Endothelial cell of umbilical vein (primary cell): ENCODE measurements around the gene PHLPP1. TPM values are rescaled to one million over a fixed set of nuclear protein-coding genes. Genes with fewer than 3 reads are reported as not detected.

ENCODE experiments used
- BruUV-seq: library from RNA; stranded (reverse); fragments of 400-500 nt; replicated peaks from 2 replicates; lab custom pipeline; 2021; lab: Mats Ljungman, UMichigan
- CTCF ChIA-PET: fragments of 300-600, 350-600 bp; sonication (Branson Sonifier 250); formaldehyde crosslinking; loops from one replicate; lab custom pipeline; 2021; ENCODE audit warnings: antibody characterized with exemption, inconsistent platforms; lab: Charles Lee
- POLR2A ChIA-PET: fragments of 300-600, 350-600 bp; sonication (Branson Sonifier 250); formaldehyde crosslinking; loops from one replicate; lab custom pipeline; 2021; ENCODE audit warnings: antibody characterized with exemption, inconsistent platforms; lab: Charles Lee
- DNase-seq: peaks from one replicate; pipeline ENCODE4 v3.0.0-alpha.2; 2011; ENCODE audit warnings: low read depth, low spot score
- FAIRE-seq: peaks from 2 replicates; lab custom pipeline; 2011; peaks lifted over from hg19 to GRCh38; lab: Jason Lieb, UNC
- H2AFZ ChIP-seq: 2 replicates; pipeline ENCODE4 v1.6.0; 2012; ENCODE audit warnings: low read depth, low read length, control low read depth, inconsistent platforms
- H3K27ac ChIP-seq: 2 replicates; pipeline ENCODE4 v1.5.1; 2011; ENCODE audit warnings: low read depth, mild to moderate bottlenecking, control low read depth, low read length, moderate library complexity; ENCODE audit not compliant: insufficient read depth
- H3K27me3 ChIP-seq, 2 experiments: 2 replicates each; pipeline versions ENCODE4 v1.6.0 to v1.6.1; 2011; ENCODE audit warnings: low read length in 2 of 2, mixed read lengths in 1 of 2; ENCODE audit not compliant: control insufficient read depth in 2 of 2, insufficient read depth in 2 of 2
- H3K36me3 ChIP-seq, 2 experiments: 2 replicates in 1 of 2; 3 replicates in 1 of 2; pipeline ENCODE4 v1.5.1; 2011; ENCODE audit warnings: low read length in 2 of 2, mild to moderate bottlenecking in 1 of 2, moderate library complexity in 1 of 2; ENCODE audit not compliant: control insufficient read depth in 2 of 2, insufficient read depth in 2 of 2; ENCODE audit errors: extremely low read depth in 1 of 2
- H3K4me1 ChIP-seq: 3 replicates; pipeline ENCODE4 v1.5.1; 2011; ENCODE audit warnings: mild to moderate bottlenecking, low read length; ENCODE audit not compliant: control insufficient read depth, insufficient read depth; ENCODE audit errors: extremely low read depth
- H3K4me2 ChIP-seq: 2 replicates; pipeline ENCODE4 v1.6.1; 2011; ENCODE audit warnings: low read length, control low read depth, mixed read lengths; ENCODE audit not compliant: insufficient read depth
- H3K4me3 ChIP-seq, 3 experiments: fragments of 200-600 bp in 1 of 3; sonication (generic), shearing (Covaris generic) in 1 of 3; replicated peaks in 1 of 3; 2 replicates each; pipeline ENCODE4 v1.5.1; 2011 to 2016; ENCODE audit warnings: control low read depth in 3 of 3, low read length in 3 of 3, mild to moderate bottlenecking in 2 of 3, inconsistent platforms in 1 of 3, low read depth in 1 of 3, moderate library complexity in 1 of 3; ENCODE audit not compliant: insufficient read depth in 1 of 3
- H3K79me2 ChIP-seq: 2 replicates; pipeline ENCODE4 v1.6.0; 2012; ENCODE audit warnings: low read length, inconsistent platforms; ENCODE audit not compliant: control insufficient read depth, insufficient read depth
- H3K9ac ChIP-seq: replicated peaks from 2 replicates; pipeline ENCODE3; 2011; ENCODE audit warnings: low read length, control low read depth; ENCODE audit not compliant: insufficient read depth; ENCODE audit errors: extremely low read depth
- H3K9me1 ChIP-seq: replicated peaks from 3 replicates; pipeline ENCODE4 v1.6.0; 2011; ENCODE audit warnings: mild to moderate bottlenecking, low read length; ENCODE audit not compliant: control insufficient read depth, insufficient read depth; ENCODE audit errors: extremely low read depth
- H3K9me3 ChIP-seq: replicated peaks from 2 replicates; pipeline ENCODE4 v1.5.1; 2012; ENCODE audit warnings: low read length, inconsistent platforms; ENCODE audit not compliant: control insufficient read depth, insufficient read depth
- H4K20me1 ChIP-seq: replicated peaks from 2 replicates; pipeline ENCODE3; 2011; ENCODE audit warnings: mild to moderate bottlenecking, low read length; ENCODE audit not compliant: control insufficient read depth, insufficient read depth; ENCODE audit errors: extremely low read depth
- EZH2 ChIP-seq: IDR thresholded peaks from 2 replicates; pipeline ENCODE4 v1.6.1; 2012; ENCODE audit warnings: borderline replicate concordance, low read depth, mild to moderate bottlenecking, moderate library complexity, low read length, inconsistent platforms; ENCODE audit not compliant: severe bottlenecking
- FOS ChIP-seq: IDR thresholded peaks from 2 replicates; pipeline ENCODE4 v1.6.1; 2011; ENCODE audit warnings: mild to moderate bottlenecking, low read length, moderate library complexity, borderline replicate concordance; ENCODE audit not compliant: insufficient read depth
- GATA2 ChIP-seq: IDR thresholded peaks from 2 replicates; pipeline ENCODE4 v1.7.0; 2011; ENCODE audit warnings: low read depth, mild to moderate bottlenecking, moderate library complexity, mixed read lengths, low read length; ENCODE audit not compliant: insufficient read length, insufficient read depth
- JUN ChIP-seq: IDR thresholded peaks from 2 replicates; pipeline ENCODE4 v1.6.1; 2011; ENCODE audit warnings: borderline replicate concordance, low read depth; ENCODE audit not compliant: insufficient read length, insufficient read depth
- MYC ChIP-seq: IDR thresholded peaks from one replicate; pipeline ENCODE4 v1.6.1; 2011; ENCODE audit warnings: mild to moderate bottlenecking, low read depth, low read length
- POLR2A ChIP-seq: IDR thresholded peaks from 2 replicates; pipeline ENCODE4 v1.6.1; 2012; ENCODE audit warnings: low read depth, mild to moderate bottlenecking, control low read depth, low read length
- POLR2AphosphoS5 ChIP-seq: IDR thresholded peaks from 2 replicates; pipeline ENCODE4 v1.6.1; 2012; ENCODE audit warnings: low read depth, mild to moderate bottlenecking, control low read depth, low read length, moderate library complexity; ENCODE audit not compliant: insufficient read depth
- dilution Hi-C: fragments of 300-500 bp; cut with MboI; formaldehyde crosslinking; loops from one replicate; pipeline ENCODE4 v1.15.0; 2019; ENCODE audit warnings: low sequenced_read_pairs; ENCODE audit not compliant: extremely low pct_ligation_motif_present
- intact Hi-C: fragments of 100-400 bp; cut with micrococcal nuclease; formaldehyde crosslinking; loops from one replicate; pipeline ENCODE4 v1.10.0; 2022
- polyA plus RNA-seq, 4 experiments: library from polyadenylated mRNA; depleted of rRNA in 3 of 4; stranded (reverse) in 3 of 4; unstranded in 1 of 4; fragments of >200 nt; gene quantifications; 2 replicates each; pipeline versions ENCODE4 v1.2.1 to v1.2.3, GENCODE V29; 2011 to 2012; ENCODE audit warnings: missing spikeins in 1 of 4
- total RNA-seq: library from RNA; stranded (reverse); gene quantifications from 2 replicates; pipeline ENCODE4 v1.2.3, GENCODE V29; 2021
- TF ChIP-seq, protein P1 (sequence below), 2 donors: IDR thresholded peaks; 1 replicate in 1 of 2; 2 replicates in 1 of 2; pipeline ENCODE4 v1.5.1; 2011; ENCODE audit warnings: low read length in 2 of 2, mild to moderate bottlenecking in 2 of 2, moderate library complexity in 2 of 2, control low read depth in 1 of 2, inconsistent platforms in 1 of 2, low read depth in 1 of 2; ENCODE audit not compliant: insufficient read depth in 1 of 2; ENCODE audit errors: extremely low read depth in 1 of 2
- TF ChIP-seq, protein P2 (sequence below): IDR thresholded peaks from 2 replicates; pipeline ENCODE4 v1.6.1; 2011; ENCODE audit not compliant: insufficient read depth, insufficient read length

PHLPP1 gene
- total and polyA plus RNA-seq, 2 donors (not counting 3 experiments of a cell fraction or from before 2014, with no cell fraction given): 4.0 to 10.8 TPM

DNA sequence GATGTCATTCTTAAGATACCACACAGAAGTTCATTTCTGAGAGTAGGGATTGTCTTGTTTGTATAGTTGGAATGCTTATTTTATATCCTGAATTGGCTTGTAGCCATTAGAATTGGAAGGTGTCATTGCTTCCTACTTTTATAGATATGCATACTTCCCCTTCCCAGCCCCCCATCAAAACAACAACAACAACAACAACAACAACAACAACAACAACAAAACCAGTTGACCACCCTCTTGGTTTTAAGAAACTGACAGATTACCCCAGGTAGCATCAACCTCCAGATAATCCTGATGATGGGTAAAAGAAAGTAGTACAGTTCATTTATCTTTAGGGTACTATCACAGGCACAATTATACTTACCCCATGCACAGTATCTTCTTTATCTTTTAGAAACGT, 20.0 kb downstream of the PHLPP1 start:
- no peak overlapping the region for H3K4me2 ChIP-seq
- no peaks in the 10 kb centered on the region for H4K20me1 ChIP-seq
- no peak for TF ChIP-seq MYC
- no peaks in the 10 kb centered on the region for H3K27me3 ChIP-seq
- no peaks in the 10 kb centered on the region for H3K9me3 ChIP-seq
- no peaks in the 10 kb centered on the region for H3K9me1 ChIP-seq
- H3K4me1 ChIP-seq: no peaks in the 10 kb centered on the region
- no TSS peak for BruUV-seq
- dilution Hi-C loops: no loop called here
- H3K79me2 ChIP-seq: no peaks in the 10 kb centered on the region
- FAIRE-seq (no peak), DNase-seq (no peak)
- no peak overlapping the region for H3K4me3 ChIP-seq
- ChIA-PET POLR2A (no interaction called here), CTCF (no interaction called here)
- no peaks in the 10 kb centered on the region for H3K36me3 ChIP-seq
- no peak overlapping the region for H3K27ac ChIP-seq
- intact Hi-C loops: no loop called here
- H3K9ac ChIP-seq: no peak overlapping the region
- H2AFZ ChIP-seq: no peak overlapping the region

DNA sequence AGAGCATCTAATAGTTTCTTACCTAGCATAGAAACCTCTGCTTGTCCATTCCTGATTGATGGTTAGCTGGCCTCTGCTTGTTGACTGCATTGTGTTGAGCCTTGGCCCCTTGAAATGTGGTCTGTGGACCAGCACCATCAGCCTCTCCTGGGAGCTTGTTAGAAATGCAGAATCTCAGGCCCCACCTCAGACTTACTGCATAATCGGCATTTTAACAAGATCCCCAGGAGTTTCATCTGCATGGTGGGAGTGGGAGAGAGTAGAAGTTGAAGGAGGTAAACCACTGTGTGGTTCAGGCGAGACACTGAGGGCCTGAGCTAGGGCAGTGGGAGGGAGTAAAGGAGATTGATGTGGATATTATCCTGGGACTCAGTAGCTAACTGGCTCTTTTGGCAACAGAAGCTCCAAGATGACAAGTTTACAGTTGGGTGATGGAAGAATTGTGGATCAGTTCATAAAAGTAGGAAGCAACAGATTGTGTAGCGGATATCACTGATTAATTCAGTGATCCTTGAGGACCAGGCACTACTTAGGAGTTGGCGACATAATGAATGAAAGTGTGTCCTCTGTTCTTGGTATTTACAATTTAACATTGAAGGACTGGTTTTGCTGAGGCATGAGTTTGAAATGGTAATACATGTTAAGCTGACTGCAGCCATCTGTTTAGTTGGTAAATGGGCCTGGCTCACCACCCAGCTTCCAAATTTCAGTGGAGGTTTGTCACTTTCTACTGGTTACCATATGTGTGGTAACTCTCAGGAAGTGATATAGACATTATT, 20.9 kb downstream of the PHLPP1 start:
- H3K9me1 ChIP-seq: no peaks in the 10 kb centered on the region
- dilution Hi-C loops: no loop called here
- POLR2A ChIA-PET: no interaction called here
- no peak overlapping the region for H3K27ac ChIP-seq
- TF ChIP-seq GATA2: no peak
- no peak for TF ChIP-seq JUN
- no peak for TF ChIP-seq POLR2A
- TF ChIP-seq, protein P1, sequence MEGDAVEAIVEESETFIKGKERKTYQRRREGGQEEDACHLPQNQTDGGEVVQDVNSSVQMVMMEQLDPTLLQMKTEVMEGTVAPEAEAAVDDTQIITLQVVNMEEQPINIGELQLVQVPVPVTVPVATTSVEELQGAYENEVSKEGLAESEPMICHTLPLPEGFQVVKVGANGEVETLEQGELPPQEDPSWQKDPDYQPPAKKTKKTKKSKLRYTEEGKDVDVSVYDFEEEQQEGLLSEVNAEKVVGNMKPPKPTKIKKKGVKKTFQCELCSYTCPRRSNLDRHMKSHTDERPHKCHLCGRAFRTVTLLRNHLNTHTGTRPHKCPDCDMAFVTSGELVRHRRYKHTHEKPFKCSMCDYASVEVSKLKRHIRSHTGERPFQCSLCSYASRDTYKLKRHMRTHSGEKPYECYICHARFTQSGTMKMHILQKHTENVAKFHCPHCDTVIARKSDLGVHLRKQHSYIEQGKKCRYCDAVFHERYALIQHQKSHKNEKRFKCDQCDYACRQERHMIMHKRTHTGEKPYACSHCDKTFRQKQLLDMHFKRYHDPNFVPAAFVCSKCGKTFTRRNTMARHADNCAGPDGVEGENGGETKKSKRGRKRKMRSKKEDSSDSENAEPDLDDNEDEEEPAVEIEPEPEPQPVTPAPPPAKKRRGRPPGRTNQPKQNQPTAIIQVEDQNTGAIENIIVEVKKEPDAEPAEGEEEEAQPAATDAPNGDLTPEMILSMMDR (IDR thresholded peaks at IDR 0.05; ENCODE audit: extremely low read depth in 1 of 2, insufficient read depth in 1 of 2, low read depth in 1 of 2, low read length in 2 of 2): no peak
- TF ChIP-seq POLR2AphosphoS5: no peak
- no peak for TF ChIP-seq EZH2
- TF ChIP-seq FOS: no peak
- TF ChIP-seq MYC: no peak
- TF ChIP-seq, protein P2, sequence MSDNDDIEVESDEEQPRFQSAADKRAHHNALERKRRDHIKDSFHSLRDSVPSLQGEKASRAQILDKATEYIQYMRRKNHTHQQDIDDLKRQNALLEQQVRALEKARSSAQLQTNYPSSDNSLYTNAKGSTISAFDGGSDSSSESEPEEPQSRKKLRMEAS: no peak
- no peaks in the 10 kb centered on the region for H3K36me3 ChIP-seq
- H4K20me1 ChIP-seq: no peaks in the 10 kb centered on the region
- H3K9ac ChIP-seq: no peak overlapping the region
- CTCF ChIA-PET: interaction anchor here (0.6 to 1.5 kb wide), 6 partner anchors 10 to 208 kb away, joined by 3 to 5 read pairs (median 3); no protein-coding TSS in a partner anchor
- no peaks in the 10 kb centered on the region for H3K4me1 ChIP-seq
- BruUV-seq: no TSS peak
- no peaks in the 10 kb centered on the region for H3K27me3 ChIP-seq
- H3K4me3 ChIP-seq: no peak overlapping the region
- no peak overlapping the region for H2AFZ ChIP-seq
- intact Hi-C loops: no loop called here
- no peaks in the 10 kb centered on the region for H3K9me3 ChIP-seq
- H3K79me2 ChIP-seq: no peaks in the 10 kb centered on the region
- H3K4me2 ChIP-seq: no peak overlapping the region
- FAIRE-seq (no peak), DNase-seq (no peak)
